ENCODE results near the gene SUMO1.
"Not testable (repeated sequence)": the region's sequence is repeated elsewhere in the genome, so short reads cannot be mapped to it uniquely, and the experiment has no call there.

Gene SUMO1

GRCh38 chr2:202238234-202239197 is at the start of gene SUMO1:
Gene SUMO1 (minus strand): TSS chr2:202238597. CDS start chr2:202238451, 146 bp downstream.
- peak; percentile 93 to 94 for DNase-seq

GRCh38 chr2:202286595-202286994 is 48.2 kb upstream of the SUMO1 start:
- DNase-seq, result no peak

- peak in 1 of 2 experiments; percentile 46 for DNase-seq
Measured at GRCh38 chr2:202278944-202279343, 40.5 kb upstream of the SUMO1 start.

GRCh38 chr2:202278036-202278760 is 39.8 kb upstream of the SUMO1 start:
- DNase-seq, result no peak

GRCh38 chr2:202276078-202276720 is 37.8 kb upstream of the SUMO1 start:
- DNase-seq, result not testable (repeated sequence)

GRCh38 chr2:202270487-202270886 is 32.1 kb upstream of the SUMO1 start:
- no peak for DNase-seq

- DNase-seq, result no peak
Measured at GRCh38 chr2:202269585-202269984, 31.2 kb upstream of the SUMO1 start.

GRCh38 chr2:202267495-202267894 is 29.1 kb upstream of the SUMO1 start:
- DNase-seq, result no peak

- peak; percentile 92 to 95 for DNase-seq
Measured at GRCh38 chr2:202265467-202266277, 27.3 kb upstream of the SUMO1 start, which contains the start of gene NOP58. Gene NOP58 (plus strand): TSS chr2:202265763. CDS start chr2:202265942, 179 bp downstream.

GRCh38 chr2:202261531-202261930 is 23.1 kb upstream of the SUMO1 start:
- no peak for DNase-seq

- no peak for DNase-seq
Measured at GRCh38 chr2:202251494-202251893, 13.1 kb upstream of the SUMO1 start.

- DNase-seq, result peak; percentile 24 to 57
Measured at GRCh38 chr2:202249521-202250253, 11.3 kb upstream of the SUMO1 start.

GRCh38 chr2:202247710-202248109 is 9.3 kb upstream of the SUMO1 start:
- not testable (repeated sequence) for DNase-seq

GRCh38 chr2:202237787-202238233 is 587 bp downstream of the SUMO1 start:
- peak in 1 of 2 experiments; percentile 45 for DNase-seq

GRCh38 chr2:202221873-202222272 is 16.5 kb downstream of the SUMO1 start:
- DNase-seq, result no peak

GRCh38 chr2:202215179-202215578 is 23.2 kb downstream of the SUMO1 start:
- no peak for DNase-seq

- no peak for DNase-seq
Measured at GRCh38 chr2:202208526-202208925, 29.9 kb downstream of the SUMO1 start.

GRCh38 chr2:202204855-202205254 is 33.5 kb downstream of the SUMO1 start:
- no peak for DNase-seq

- no peak for DNase-seq
Measured at GRCh38 chr2:202203348-202203747, 35.0 kb downstream of the SUMO1 start.

GRCh38 chr2:202201220-202202160 is 36.9 kb downstream of the SUMO1 start:
- no peak for DNase-seq
